GM21576 (cell line): Measurements from ENCODE around the gene KLK4.

Source experiments
- ATAC-seq: cut with Tn5 transposase; IDR thresholded peaks from one replicate; pipeline ENCODE4 v1.9.1; 2021; ENCODE audit warnings: mild to moderate bottlenecking, moderate library complexity; ENCODE audit not compliant: unreplicated experiment

The KLK4 gene, protein sequence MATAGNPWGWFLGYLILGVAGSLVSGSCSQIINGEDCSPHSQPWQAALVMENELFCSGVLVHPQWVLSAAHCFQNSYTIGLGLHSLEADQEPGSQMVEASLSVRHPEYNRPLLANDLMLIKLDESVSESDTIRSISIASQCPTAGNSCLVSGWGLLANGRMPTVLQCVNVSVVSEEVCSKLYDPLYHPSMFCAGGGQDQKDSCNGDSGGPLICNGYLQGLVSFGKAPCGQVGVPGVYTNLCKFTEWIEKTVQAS

DNA sequence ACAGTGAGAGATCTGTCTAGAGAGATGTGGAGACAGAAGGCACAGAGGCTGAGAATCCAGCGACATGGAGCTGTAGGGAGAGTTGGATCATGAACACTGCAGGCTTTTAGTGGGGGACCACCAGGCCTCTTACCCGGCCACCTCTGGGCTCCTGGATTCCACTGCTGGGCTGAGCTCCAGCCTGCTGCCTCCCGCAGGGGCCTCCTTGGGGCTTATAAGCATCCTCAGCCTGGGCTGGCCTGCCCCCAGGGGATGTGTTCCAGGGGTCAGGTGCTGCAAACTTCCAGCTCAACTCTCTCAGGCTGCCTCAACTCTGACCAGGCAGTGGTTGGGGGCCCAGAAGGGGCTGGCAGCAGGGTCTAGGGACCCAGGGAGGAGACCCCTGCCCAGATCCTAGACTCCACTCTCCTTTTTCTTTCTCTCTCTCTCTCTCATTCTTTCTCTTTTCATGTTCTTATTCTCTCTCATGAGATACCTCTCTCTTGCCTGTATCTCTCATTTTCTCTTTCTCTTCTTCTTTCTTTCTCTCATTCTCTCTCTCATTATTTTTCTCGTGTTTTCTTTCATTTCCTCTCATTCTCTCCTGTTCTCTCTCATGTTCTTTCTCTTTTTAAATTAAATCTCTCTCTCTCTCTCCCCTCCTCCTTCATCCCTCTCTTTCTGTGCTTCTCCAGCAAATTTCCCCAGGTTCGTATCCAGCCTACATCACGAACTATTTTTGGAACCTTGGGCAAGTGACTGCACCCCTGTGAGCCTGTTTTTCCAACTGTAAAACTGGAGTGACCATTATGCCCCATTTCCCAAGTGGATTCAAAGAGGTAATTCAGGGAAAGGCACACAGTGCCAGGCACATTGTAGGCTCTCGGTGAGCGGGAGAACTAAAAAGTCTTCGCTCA lies at the start of gene KLK4:
Gene KLK4 (minus strand): TSS at position 190 of the 896 bp plus-strand sequence. CDS start 657 bp downstream, outside the sequence.
- no peak for ATAC-seq

DNA sequence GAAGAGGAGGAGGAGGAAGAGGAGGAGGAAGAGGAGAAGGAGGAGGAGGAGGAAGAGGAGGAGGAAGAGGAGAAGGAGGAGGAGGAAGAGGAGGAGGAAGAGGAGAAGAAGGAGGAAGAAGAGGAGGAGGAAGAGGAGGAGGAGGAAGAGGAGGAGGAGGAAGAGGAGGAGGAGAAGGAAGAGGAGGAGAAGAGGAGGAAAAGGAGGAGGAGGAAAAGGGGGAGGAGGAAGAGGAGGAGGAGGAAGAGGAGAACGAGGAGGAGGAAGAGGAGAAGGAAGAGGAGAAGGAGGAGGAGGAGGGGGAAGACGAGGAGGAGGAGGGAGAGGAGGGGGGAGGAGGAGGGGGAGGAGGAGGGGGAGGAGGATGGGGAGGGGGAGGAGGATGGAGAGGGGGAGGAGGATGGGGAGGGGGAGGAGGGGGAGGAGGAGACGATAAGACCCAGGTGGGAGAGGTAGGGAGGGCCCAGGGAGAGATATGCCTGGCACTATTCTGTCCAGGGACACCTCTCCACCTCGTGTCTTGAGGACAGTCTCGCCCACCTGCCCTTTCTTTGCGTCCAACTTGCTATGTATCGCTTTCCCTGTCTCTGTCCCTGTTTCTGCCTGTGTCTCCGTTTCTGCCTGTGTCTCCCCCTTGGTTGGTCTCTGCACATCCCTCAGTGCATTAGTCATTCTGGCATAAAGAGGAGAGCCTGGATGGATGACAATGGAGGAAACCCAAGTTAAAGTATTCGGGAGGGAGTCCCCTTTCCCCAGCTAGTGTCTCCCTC lies 48.7 kb upstream of the KLK4 start:
- no peak for ATAC-seq

DNA sequence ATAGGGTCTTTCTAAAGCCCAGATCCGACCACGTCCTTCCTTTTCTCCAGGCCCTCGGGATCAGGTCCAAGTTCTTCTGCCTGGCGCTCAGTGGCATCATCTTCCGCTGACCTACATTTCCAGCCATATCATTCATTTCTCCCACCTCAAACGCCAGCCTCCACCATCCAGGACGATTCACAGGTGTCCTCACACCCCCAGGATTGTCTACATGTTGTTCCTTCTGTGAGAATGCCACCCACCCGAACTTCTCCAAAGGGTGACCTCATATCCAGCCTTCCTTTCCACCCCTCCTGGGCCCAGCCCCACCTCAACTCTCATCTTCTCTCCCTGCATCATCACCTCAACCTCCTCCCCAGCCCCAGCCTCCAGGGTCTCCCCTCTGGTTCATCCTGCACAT lies 46.4 kb upstream of the KLK4 start:
- ATAC-seq = no peak

DNA sequence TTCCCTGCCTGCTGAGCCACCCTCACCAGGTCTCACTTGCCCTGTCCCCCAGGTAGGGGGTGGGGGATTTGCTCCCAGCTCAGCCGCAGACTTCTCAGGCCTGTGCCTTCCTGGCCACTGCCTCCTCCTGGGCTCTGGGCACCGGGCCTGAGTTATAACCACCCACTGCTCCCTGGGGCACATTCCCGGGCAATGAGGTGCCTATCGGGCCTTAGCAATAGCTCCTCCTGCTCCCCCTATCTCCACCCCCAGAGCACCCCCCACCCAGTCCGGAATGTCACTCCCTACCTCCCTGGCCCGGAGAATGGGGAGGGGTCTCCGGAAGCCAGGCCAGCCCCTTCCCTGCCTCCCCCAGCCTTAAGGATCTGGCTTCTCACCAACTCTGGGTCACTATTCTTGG lies 41.7 kb upstream of the KLK4 start, which contains the start of gene KLK5:
Gene KLK5 (minus strand): TSS at position 129 of the 400 bp plus-strand sequence. CDS start 381 bp downstream, outside the sequence.
- no peak for ATAC-seq

DNA sequence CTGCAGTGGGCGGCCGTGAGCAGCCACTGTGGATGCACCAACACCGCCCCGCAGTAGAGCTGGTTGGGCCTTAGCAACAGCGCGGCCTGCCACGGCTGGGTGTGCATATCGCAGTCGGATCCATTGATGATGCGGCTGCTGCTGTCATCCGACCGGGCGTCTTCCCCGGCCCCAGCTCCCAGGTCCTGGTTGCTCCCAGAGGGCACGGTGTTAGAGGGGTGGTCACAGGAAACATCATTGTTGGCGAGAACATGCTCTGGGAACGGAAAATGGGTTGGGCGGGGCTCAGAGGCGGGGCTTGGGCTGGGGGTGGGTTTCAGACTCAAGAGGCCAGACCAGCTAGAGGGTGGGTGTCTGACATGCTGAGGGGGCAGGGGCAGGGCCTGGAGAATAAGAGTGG lies 38.7 kb upstream of the KLK4 start:
- no peak for ATAC-seq

DNA sequence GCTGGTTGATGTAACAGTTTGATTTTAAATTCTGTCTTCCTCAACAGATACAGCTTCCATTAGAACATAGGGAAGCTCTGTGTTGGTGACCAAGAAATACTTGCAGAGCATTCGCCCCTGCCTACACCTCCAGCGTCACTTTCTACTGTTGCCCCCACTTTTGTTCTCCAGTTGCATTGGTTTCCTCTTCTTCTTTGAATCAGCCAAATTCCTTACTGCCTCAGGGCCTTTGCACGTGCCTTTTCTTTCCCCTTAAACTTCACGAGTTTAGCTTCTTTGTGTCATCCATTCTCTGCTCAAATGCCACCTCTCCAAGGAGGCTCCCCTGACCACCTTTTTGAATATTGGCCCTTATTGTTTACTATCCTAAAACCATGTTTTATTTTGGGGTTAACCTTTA lies 35.9 kb upstream of the KLK4 start:
- ATAC-seq = no peak

DNA sequence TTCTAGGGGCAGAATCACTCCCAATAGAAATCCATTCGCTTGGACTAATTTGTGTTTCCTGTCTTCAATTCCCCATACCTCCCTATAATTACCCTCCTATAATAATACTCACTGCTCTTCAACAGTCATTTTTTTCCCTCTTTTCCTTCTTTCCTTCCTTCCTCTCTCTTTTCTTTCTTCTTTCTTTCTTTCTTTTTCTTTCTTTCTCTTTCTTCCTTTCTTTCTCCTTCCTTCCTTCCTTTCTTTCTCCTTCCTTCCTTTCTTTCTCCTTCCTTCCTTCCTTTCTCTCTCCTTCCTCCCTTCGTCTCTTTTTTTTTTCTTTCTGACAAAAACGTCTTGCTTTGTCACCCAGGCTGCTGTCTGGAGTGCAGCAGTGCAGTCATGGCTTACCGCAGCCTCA lies 33.6 kb upstream of the KLK4 start:
- ATAC-seq = no peak

DNA sequence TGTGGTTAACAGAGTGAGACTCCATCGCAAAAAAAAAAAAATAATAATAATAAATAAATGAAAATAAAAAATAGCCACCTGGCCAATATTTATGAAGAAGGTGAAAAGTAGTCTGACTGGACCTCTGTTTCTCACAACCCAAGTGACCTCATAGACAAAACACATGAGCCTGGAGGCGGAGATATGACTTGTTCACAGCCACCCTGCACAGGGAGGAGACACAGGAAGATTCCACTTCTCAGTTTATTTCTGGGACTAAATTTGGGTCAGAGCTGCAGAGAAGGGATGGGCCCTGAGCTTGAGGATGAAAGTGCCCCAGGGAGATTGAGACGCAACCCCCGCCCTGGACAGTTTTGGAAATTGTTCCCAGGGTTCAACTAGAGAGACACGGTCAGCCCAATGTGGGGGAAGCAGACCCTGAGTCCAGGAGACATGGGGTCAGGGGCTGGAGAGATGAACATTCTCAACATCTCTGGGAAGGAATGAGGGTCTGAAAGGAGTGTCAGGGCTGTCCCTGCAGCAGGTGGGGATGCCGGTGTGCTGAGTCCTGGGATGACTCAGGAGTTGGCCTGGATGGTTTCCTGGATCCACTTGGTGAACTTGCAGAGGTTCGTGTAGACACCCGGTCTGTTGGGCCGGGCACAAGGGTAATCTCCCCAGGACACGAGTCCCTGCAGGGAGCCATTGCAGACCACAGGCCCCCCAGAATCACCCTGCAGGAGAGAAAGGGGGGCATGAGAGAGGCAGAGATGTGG lies 32.1 kb upstream of the KLK4 start:
- ATAC-seq = no peak

DNA sequence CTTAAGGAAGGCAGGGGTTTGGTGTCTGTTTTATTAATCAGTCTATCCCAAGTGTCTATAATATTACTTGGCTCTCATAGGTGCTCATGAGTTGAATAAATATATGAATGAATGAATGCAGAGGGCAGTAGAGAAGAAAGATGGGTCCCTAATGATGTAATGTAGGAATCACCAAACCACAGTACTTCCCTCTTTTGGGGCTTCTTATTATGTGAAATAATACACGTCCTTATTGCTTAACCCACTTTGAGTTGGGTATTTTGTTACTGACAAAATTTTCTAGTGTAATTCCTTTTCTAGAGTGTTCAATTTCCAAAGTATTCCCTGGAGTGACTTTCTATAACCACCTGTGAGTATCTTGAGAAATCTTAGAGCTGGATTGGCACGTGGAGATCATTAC lies 28.4 kb upstream of the KLK4 start:
- no peak for ATAC-seq

DNA sequence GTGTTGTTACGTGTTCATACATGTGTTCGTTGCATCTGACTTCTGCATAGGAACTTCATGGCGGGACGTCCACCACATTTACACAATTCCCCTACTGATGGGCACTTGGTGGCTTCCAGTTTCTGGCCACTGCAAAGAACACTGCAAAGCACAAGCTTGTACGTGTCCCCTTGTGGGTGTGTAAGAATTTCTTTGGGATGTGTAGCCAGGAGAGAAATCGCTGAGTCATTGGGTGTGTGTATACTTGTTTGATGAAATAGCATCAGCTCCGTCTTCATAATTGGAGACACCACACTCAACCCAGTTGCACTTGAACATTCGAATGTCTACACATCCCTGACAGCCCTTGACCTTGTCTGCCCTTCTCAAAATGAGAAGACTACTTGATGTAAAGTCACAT lies 22.4 kb upstream of the KLK4 start:
- ATAC-seq = no peak

DNA sequence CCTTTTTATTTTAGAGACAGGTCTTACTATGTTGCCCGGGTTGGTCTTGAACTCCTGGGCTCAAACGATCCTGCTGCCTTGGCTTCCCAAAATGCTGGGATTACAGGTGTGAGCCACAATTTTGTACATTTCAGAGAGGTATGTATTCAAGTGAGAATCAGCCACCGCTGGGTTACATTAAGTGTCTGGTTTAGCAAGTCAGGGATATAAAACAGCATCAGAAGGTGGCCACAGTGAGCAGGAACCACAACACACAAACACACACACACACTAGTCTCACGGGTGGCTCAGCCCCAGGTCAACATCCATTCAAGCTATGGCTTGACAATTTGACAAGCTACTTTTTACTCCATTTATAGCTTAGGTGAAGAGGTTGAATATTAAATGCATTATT lies 21.5 kb upstream of the KLK4 start:
- no peak for ATAC-seq

DNA sequence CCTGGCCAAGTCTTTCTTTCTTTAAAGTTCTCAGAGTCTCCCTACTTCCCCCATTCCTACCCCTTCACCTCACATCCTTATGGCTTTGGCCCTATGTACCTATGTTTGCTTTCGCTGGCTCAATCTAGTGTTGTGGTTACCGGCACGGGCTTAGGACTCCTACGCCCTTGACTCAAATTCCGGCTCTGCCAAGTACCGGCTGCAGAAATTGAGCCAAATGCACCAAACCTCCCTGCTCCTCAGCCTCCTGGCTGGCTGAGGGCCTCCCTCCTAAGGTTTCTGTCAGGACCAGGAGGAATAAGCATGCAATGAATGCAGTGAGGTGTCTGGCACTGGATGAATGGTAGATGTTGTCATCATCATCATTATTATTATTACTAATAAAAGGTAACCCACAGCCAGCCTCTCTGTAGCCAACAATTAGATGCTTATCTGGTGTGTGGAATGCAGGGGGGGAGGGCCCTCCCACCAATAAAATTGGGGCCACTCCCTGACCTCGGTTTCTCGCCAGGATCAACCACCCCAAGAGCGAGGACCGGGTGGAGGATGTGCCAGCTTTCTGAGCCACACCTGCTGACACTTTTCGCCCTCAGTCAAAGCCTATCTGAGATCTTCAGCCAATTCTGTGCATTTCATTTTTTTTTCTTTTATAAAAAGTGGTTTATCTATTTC lies 21.0 kb upstream of the KLK4 start:
- ATAC-seq = no peak

DNA sequence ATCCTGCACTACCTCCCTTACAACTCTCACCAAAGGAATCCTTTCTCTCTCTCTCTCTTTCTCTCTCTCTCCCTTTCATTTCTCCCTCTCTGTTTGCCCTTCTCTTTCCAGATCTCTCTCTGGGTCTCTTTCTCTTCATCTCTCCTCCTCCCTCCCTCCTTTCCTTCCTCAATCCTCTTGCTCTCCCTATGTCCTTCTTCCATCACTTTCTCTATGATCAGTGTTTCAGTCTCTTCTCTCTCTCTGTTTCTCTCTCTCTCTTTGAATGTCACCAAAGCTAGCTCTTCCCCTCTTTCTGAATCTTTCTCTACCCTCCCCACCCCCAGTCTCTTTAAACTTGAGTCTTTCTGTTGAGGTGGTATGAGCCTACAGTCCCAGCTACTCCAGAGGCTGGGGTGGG lies 19.8 kb upstream of the KLK4 start:
- no peak for ATAC-seq

DNA sequence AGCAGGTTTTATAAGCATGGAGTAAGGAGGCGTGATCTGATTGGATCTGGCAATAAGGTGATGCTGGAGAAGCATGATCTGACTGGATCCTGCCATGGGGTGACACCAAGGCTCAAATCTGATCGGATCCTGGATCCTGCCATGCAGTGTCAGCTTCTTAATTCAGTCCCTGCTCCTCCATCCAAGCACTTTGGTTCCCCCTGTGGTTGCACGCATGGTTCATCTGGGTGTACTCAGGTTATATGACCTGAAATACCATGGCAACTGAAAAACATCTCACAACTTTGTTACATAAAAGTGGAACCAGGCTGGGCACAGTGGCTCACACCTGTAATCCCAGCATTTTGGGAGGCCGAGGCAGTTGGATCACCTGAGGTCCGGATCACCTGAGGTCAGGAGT lies 17.6 kb upstream of the KLK4 start:
- no peak for ATAC-seq

DNA sequence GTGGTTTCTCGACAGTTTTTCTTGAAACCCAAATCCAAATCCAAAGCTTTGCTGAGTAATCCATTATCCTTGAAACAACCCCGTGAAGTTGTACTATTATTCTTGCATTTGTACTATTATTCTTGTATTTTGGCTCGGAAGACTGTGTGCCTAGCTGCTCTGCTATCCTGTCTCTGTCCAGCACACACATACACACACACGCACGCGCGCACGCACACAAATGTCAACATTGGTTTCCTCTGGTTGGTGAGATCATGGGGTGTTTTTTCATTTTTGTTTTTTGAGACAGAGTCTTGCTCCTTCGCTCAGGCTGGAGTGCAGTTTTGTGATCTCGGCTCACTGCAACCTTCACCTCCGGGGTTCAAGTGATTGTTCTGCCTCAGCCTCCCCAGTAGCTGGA lies 14.9 kb upstream of the KLK4 start:
- no peak for ATAC-seq

DNA sequence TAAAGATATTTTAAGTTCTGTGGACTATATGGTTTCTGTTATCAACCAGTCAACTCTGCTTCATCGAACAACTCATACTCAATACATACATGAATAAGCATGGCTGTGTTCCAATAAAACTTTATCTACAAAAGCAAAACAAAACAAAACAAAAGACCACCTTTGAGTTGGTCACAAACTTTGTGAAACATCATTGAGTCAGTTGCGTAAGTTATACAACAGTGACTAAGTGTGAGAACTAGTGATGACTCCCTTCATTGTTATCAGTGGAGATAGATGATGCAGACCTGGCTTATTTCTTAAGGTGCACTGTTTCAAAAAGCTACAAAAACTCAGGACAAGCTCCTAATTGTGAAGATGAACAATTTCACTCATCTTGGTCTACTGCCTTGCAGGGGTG lies 14.5 kb upstream of the KLK4 start:
- no peak for ATAC-seq

DNA sequence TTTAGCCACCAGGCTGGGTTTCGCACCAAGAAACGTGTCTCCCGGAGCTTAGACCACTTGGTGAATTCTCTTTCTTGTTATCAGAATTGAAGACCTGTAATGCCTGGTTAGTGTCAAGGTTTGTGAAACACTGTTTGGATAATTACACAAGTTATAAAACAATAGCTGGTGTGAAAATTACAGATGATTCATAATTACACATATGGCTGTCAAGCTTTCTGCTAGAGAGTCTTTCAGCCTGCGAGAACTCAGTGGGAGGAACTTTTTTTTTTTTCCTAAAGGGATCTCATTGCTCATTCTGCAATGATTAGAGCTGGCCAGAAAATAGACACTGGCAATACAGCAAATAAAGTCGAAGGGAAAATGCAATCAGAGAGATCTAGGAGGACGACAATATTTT lies 13.4 kb upstream of the KLK4 start:
- no peak for ATAC-seq

DNA sequence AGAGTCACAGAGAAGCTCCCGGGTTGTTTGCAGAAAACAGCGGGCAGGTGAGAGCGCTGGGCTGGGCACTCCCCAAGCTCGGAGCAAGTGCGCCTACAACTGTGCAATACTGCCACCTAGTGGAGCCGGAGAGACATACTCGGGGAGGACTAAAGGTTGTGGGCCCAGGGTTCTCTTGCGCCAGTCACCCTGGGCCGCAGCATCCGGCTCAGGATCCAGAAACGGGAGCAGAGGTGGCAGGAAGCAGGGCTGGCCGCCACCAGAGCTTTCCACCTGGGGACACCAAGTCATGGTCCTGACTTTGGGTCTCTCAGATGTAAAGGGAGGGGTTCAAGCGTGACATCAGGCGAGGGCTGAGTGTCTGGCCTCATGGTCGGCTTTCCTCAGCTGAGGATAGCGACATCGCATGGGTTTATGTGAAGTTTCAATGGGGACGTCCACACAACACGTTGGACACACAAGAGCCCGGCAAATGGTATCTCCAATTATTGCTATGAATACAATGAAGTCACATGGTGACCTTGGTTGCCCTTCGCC lies 11.2 kb upstream of the KLK4 start:
- ATAC-seq = no peak

DNA sequence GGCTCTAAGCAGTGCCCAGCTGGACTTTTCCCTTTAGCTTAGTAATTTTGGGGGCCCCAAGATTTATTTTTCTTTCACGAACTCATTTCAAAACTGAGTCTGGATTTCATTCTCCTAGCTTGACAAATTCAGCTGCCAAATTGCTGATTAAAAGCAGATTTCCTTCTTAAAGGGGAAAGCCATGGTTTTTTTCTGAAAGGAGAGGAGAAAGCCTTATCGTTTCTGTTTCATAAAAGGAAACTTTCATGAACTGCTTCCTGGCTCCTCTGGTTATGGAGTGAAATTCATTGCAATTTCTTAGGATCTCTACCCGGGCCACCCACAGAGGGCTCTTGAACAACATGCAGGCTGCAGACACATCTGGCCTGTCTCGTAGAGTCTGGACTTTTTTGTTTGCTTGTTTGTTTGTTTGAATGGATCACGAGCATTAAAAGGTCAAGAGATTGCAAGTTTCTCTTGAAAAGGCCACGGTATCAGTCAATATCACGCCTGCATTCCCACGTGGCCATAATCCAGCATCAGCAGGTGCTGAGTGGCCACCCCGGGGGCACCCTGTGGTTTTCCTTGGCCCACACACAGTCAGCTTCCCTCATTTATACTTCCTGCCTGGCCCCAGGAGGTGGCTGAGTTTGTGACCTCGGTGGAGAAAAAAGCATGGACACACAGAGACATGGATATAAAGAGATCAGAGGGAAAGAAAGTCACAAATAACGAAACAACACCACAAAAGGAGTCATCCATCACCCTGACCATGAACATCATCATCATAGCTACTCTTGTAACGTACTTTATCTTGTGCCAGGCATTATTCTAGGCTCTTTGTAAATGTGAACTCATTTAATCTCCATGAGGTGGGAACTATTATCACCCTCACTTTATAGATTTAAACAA lies 10.5 kb upstream of the KLK4 start:
- ATAC-seq = no peak
